Body of pancreas (tissue), 4 donors: ENCODE data around the gene BSPRY. TPM values are rescaled to one million over a fixed set of nuclear protein-coding genes. Genes with fewer than 3 reads are reported as not detected.

Experiments used
- ATAC-seq: fragments of 150-250 bp; one replicate; pipeline ENCODE4 v1.9.1; 2016
- DNase-seq, 4 donors: peaks; one replicate each; pipeline ENCODE4 v3.0.0-alpha.2; 2019
- H3K27ac ChIP-seq, 4 donors: fragments of 200-600 bp; sonication (generic); 1 replicate in 3 of 4; 2 replicates in 1 of 4; pipeline versions ENCODE4 v1.5.1 to v1.6.1; 2016 to 2019; ENCODE audit warnings: mild to moderate bottlenecking in 1 of 4, mixed read lengths in 1 of 4, moderate library complexity in 1 of 4
- H3K27me3 ChIP-seq, 2 donors: fragments of 200-600 bp; sonication (generic); one replicate each; pipeline ENCODE4 v1.6.0; 2016; ENCODE audit warnings: mild to moderate bottlenecking in 1 of 2
- H3K36me3 ChIP-seq, 2 donors: fragments of 200-600 bp; sonication (generic); replicated peaks in 1 of 2; 2 replicates each; pipeline ENCODE4 v1.5.1; 2016; ENCODE audit warnings: low read depth in 2 of 2; ENCODE audit not compliant: insufficient read depth in 1 of 2
- H3K4me1 ChIP-seq: fragments of 200-600 bp; sonication (generic); one replicate; pipeline ENCODE4 v1.6.0; 2016
- H3K4me3 ChIP-seq, 2 donors: fragments of 200-600 bp; sonication (generic); 1 replicate in 1 of 2; 2 replicates in 1 of 2; pipeline ENCODE4 v1.5.1; 2016 to 2019
- H3K9me3 ChIP-seq, 3 donors: fragments of 200-600 bp; sonication (generic); 1 replicate in 2 of 3; 2 replicates in 1 of 3; pipeline ENCODE4 v1.5.1; 2016
- CTCF ChIP-seq, 7 experiments: fragments of 450-650 bp in 4 of 7; fragments of 200-600 bp in 3 of 7; sonication (generic) in 3 of 7; IDR thresholded peaks; one replicate each; pipeline ENCODE4 v1.5.1; 2016 to 2019; ENCODE audit warnings: antibody characterized with exemption in 7 of 7
- POLR2A ChIP-seq, 3 donors: fragments of 450-650 bp; IDR thresholded peaks; one replicate each; pipeline ENCODE4 v1.6.1; 2016; ENCODE audit warnings: antibody characterized with exemption in 3 of 3, mild to moderate bottlenecking in 2 of 3
- WGBS, 2 donors: methylation state at CpG; one replicate each; pipeline ENCODE4 v1.1.5; 2017; 5-methylcytosine and 5-hydroxymethylcytosine counted together
- intact Hi-C: fragments of 100-400 bp; cut with DNase I; formaldehyde crosslinking; loops from one replicate; pipeline ENCODE4 v1.15.1; 2023
- total RNA-seq, 2 donors: library from RNA; depleted of rRNA; stranded (reverse); fragments of >200 nt; gene quantifications; one replicate each; pipeline ENCODE4 v1.1.0, GENCODE V29; 2016

Gene BSPRY
- total RNA-seq, 2 donors from 2014 or later = 27.0 to 47.0 TPM

GRCh38 chr9:113389451-113389850, 40.1 kb downstream of the BSPRY start:
- Histone ChIP-seq H3K27me3 (no peaks in the 10 kb centered on the region), H3K4me3 (no peak overlapping the region), H3K27ac (peak overlapping the region; percentile 68 to 87 (median 75)), H3K36me3 (peaks cover 0 to 15% of the 10 kb centered on the region in 2 donors), H3K9me3 (no peaks in the 10 kb centered on the region), H3K4me1 (peaks cover 56% of the 10 kb centered on the region)
- intact Hi-C loops = no loop called here
- 80 to 85% methylated on average over 9 to 11 of the region's 11 CpGs for WGBS, 2 donors
- TF ChIP-seq POLR2A (IDR thresholded peaks at IDR 0.05) (no peak), CTCF (IDR thresholded peaks at IDR 0.05) (no peak)
- DNase-seq (no peak), ATAC-seq (no peak)

- no peak for DNase-seq
- intact Hi-C loops = no loop called here
- peak overlapping the region in 3 of 4 donors; percentile 5 to 81 (median 69) for H3K27ac ChIP-seq
- H3K27me3 ChIP-seq = no peaks in the 10 kb centered on the region
- TF ChIP-seq POLR2A (IDR thresholded peaks at IDR 0.05) (no peak), CTCF (IDR thresholded peaks at IDR 0.05) (no peak)
- no peak for ATAC-seq
- WGBS, 2 donors = 89 to 95% methylated on average over 6 to 17 of the region's 17 CpGs
- H3K9me3 ChIP-seq = no peaks in the 10 kb centered on the region
- no peak overlapping the region for H3K4me3 ChIP-seq
- H3K4me1 ChIP-seq = peaks cover 64% of the 10 kb centered on the region
- H3K36me3 ChIP-seq = peaks cover 0 to 15% of the 10 kb centered on the region in 2 donors
Observed at GRCh38 chr9:113390192-113390960, 41.0 kb downstream of the BSPRY start.

- WGBS, 2 donors = 91 to 96% methylated on average over 7 of the region's 7 CpGs
- no peak overlapping the region for H3K27ac ChIP-seq
Observed at GRCh38 chr9:113391917-113392316, 42.6 kb downstream of the BSPRY start.

GRCh38 chr9:113393281-113393680, 43.9 kb downstream of the BSPRY start:
- 87 to 94% methylated on average over 7 of the region's 7 CpGs for WGBS, 2 donors
- no peaks in the 10 kb centered on the region for H3K27me3 ChIP-seq
- peaks cover 61% of the 10 kb centered on the region for H3K4me1 ChIP-seq
- H3K36me3 ChIP-seq = peaks cover 0 to 15% of the 10 kb centered on the region in 2 donors
- H3K27ac ChIP-seq = no peak overlapping the region
- H3K9me3 ChIP-seq = no peaks in the 10 kb centered on the region
- intact Hi-C loops = no loop called here
- H3K4me3 ChIP-seq = no peak overlapping the region
- no peak for TF ChIP-seq POLR2A (IDR thresholded peaks at IDR 0.05)
- no peak for TF ChIP-seq CTCF (IDR thresholded peaks at IDR 0.05)
- no peak for ATAC-seq
- DNase-seq = peak in 1 of 4 donors; percentile 12

More at GRCh38 chr9:113391917-113392316, 42.6 kb downstream of the BSPRY start:
- no peak overlapping the region for H3K4me3 ChIP-seq
- H3K4me1 ChIP-seq = peaks cover 61% of the 10 kb centered on the region
- H3K9me3 ChIP-seq = no peaks in the 10 kb centered on the region
- DNase-seq (no peak), ATAC-seq (no peak)
- TF ChIP-seq POLR2A (IDR thresholded peaks at IDR 0.05) (no peak), CTCF (IDR thresholded peaks at IDR 0.05) (no peak)
- intact Hi-C loops = no loop called here
- H3K36me3 ChIP-seq = peaks cover 0 to 15% of the 10 kb centered on the region in 2 donors
- no peaks in the 10 kb centered on the region for H3K27me3 ChIP-seq
